NB4 (cell line): ENCODE measurements around the gene IKZF4.

Source experiments
- POLR2A ChIP-seq: IDR thresholded peaks from 2 replicates; pipeline ENCODE4 v1.6.1; 2011; ENCODE audit warnings: mild to moderate bottlenecking; ENCODE audit not compliant: insufficient read length; ENCODE audit errors: extremely low read depth
- TF ChIP-seq, protein P1 (sequence below): IDR thresholded peaks from one replicate; pipeline ENCODE4 v1.5.1; 2012; ENCODE audit warnings: low read depth, low read length

DNA sequence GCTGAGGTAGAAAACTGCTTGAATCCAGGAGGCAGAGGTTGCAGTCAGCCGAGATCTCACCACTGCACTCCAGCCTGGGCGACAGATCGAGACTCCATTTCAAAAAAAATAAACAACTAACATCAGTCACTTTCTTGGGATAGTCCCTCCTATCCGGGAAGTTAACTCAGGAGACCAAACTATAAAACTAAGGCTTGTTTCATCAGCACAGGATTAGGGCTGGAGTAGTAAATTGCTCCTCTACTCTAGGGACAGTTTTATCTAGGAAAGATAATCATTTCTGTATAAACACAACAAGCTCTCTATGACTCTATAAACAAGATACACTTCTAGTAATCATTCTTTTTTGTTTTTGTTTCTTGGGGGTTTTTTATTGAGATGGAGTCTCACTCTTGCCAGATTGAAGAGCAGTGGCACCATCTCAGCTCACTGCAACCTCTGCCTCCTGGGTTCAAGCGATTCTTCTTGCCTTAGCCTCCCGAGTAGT is 32.6 kb downstream of the IKZF4 start:
- TF ChIP-seq, protein P1, sequence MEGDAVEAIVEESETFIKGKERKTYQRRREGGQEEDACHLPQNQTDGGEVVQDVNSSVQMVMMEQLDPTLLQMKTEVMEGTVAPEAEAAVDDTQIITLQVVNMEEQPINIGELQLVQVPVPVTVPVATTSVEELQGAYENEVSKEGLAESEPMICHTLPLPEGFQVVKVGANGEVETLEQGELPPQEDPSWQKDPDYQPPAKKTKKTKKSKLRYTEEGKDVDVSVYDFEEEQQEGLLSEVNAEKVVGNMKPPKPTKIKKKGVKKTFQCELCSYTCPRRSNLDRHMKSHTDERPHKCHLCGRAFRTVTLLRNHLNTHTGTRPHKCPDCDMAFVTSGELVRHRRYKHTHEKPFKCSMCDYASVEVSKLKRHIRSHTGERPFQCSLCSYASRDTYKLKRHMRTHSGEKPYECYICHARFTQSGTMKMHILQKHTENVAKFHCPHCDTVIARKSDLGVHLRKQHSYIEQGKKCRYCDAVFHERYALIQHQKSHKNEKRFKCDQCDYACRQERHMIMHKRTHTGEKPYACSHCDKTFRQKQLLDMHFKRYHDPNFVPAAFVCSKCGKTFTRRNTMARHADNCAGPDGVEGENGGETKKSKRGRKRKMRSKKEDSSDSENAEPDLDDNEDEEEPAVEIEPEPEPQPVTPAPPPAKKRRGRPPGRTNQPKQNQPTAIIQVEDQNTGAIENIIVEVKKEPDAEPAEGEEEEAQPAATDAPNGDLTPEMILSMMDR, result no peak
- TF ChIP-seq POLR2A, result no peak
